ENCODE measurements around the gene NAGLU. TPM values are rescaled to one million over a fixed set of nuclear protein-coding genes. Genes with fewer than 3 reads are reported as not detected.

NAGLU gene
- total RNA-seq, 2 donors from 2014 or later = 19.6 to 22.1 TPM

- Histone ChIP-seq H3K9me3 (no peaks in the 10 kb centered on the region), H3K4me3 (no peak overlapping the region), H3K27me3 (no peaks in the 10 kb centered on the region), H3K4me1 (peaks cover 0 to 22% of the 10 kb centered on the region in 2 donors), H3K27ac (no peak overlapping the region), H3K36me3 (peaks cover 53% of the 10 kb centered on the region)
- DNase-seq (ENCODE audit: low spot score) = no peak
- TF ChIP-seq CTCF (IDR thresholded peaks at IDR 0.05) = no peak
These were observed 43.9 kb downstream of the NAGLU start for GRCh38 chr17:42579794-42580551.

- H3K27me3 ChIP-seq = no peaks in the 10 kb centered on the region
- no peak for TF ChIP-seq CTCF (IDR thresholded peaks at IDR 0.05)
- H3K27ac ChIP-seq = no peak overlapping the region
- peaks cover 0 to 23% of the 10 kb centered on the region in 2 donors for H3K4me1 ChIP-seq
- no peak overlapping the region for H3K4me3 ChIP-seq
- peaks cover 71% of the 10 kb centered on the region for H3K36me3 ChIP-seq
- DNase-seq (ENCODE audit: low spot score) = no peak
- H3K9me3 ChIP-seq = no peaks in the 10 kb centered on the region
These were observed 45.8 kb downstream of the NAGLU start for GRCh38 chr17:42581744-42582270.

- no peak overlapping the region for H3K27ac ChIP-seq
- no peaks in the 10 kb centered on the region for H3K9me3 ChIP-seq
- H3K27me3 ChIP-seq = no peaks in the 10 kb centered on the region
- H3K4me3 ChIP-seq = no peak overlapping the region
- no peak for TF ChIP-seq CTCF (IDR thresholded peaks at IDR 0.05)
- H3K4me1 ChIP-seq = peaks cover 0 to 5% of the 10 kb centered on the region in 2 donors
- peaks cover 93% of the 10 kb centered on the region for H3K36me3 ChIP-seq
- no peak for DNase-seq (ENCODE audit: low spot score)
These were observed 48.8 kb downstream of the NAGLU start for GRCh38 chr17:42584880-42585279.

GRCh38 chr17:42585353-42585752 is 49.3 kb downstream of the NAGLU start:
- Histone ChIP-seq H3K27ac (no peak overlapping the region), H3K36me3 (peaks cover 93% of the 10 kb centered on the region)

GRCh38 chr17:42586514-42587230 is 50.6 kb downstream of the NAGLU start:
- no peak for DNase-seq (ENCODE audit: low spot score)

More at GRCh38 chr17:42585353-42585752, 49.3 kb downstream of the NAGLU start:
- TF ChIP-seq CTCF (IDR thresholded peaks at IDR 0.05) = no peak
- Histone ChIP-seq H3K4me1 (peaks cover 0 to 5% of the 10 kb centered on the region in 2 donors), H3K27me3 (no peaks in the 10 kb centered on the region), H3K9me3 (no peaks in the 10 kb centered on the region), H3K4me3 (no peak overlapping the region)
- DNase-seq (ENCODE audit: low spot score) = no peak

More at GRCh38 chr17:42586514-42587230, 50.6 kb downstream of the NAGLU start:
- H3K36me3 ChIP-seq = peaks cover 96% of the 10 kb centered on the region
- peaks cover 0 to 5% of the 10 kb centered on the region in 2 donors for H3K4me1 ChIP-seq
- no peak for TF ChIP-seq CTCF (IDR thresholded peaks at IDR 0.05)
- no peaks in the 10 kb centered on the region for H3K9me3 ChIP-seq
- no peak overlapping the region for H3K27ac ChIP-seq
- H3K4me3 ChIP-seq = no peak overlapping the region
- H3K27me3 ChIP-seq = no peaks in the 10 kb centered on the region

Data from right atrium auricular region (tissue), 2 donors.